DMS53 treated with DMSO at 0.1 percent for 48 hours (cell line): ENCODE results near the gene CCL24.
"Not testable (repeated sequence)": the region's sequence is repeated elsewhere in the genome, so short reads cannot be mapped to it uniquely, and the experiment has no call there.

Experiments
- DNase-seq: peaks from one replicate; lab custom pipeline; 2025; ENCODE audit not compliant: unreplicated experiment; lab: John Stamatoyannopoulos, UW

The CCL24 gene

DNA sequence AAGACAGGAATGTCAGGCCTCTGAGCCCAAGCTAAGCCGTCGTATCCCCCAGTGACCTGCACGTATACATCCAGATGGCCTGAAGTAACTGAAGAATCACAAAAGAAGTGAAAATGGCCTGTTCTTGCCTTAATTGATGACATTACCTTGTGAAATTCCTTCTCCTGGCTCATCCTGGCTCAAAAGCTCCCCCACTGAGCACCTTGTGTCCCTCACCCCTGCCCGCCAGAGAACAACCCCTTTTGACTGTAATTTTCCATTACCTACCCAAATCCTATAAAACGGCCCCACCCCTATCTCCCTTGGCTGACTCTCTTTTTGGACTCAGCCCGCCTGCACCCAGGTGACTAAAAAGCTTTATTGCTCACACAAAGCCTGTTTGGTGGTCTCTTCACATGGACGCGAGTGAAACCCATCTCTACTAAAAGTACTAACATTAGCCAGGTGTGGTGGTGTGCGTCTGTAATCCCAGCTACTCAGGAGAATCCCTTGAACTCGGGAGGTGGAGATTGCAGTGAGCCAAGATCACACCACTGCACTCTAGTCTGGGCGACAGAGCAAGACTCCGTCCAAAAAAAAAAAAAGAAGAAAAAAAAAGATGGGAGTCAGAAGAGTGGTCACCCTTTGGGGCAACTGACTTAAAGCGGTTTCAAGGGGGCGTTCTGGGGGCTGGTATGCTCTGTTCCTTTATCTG, 25.3 kb downstream of the CCL24 start:
- not testable (repeated sequence) for DNase-seq

DNA sequence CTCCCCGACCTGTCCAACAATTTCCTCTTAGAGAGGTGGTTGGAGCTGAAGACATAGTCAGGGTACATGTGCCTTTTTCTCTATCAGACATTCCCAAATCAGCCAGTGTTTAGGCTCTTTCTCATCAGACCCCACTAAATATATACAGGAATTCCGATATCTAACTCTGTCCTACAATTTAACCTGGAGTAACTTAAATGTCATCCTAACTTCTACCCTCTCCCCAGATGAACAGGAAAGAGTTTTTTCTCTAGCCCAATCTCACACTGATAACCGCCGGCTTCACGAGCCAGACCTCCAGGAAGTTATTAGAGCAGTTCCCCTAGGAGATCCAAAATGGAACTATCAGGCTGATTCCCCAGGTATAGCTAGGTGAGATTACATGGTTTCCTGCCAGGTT, 30.5 kb downstream of the CCL24 start:
- DNase-seq, result not testable (repeated sequence)

DNA sequence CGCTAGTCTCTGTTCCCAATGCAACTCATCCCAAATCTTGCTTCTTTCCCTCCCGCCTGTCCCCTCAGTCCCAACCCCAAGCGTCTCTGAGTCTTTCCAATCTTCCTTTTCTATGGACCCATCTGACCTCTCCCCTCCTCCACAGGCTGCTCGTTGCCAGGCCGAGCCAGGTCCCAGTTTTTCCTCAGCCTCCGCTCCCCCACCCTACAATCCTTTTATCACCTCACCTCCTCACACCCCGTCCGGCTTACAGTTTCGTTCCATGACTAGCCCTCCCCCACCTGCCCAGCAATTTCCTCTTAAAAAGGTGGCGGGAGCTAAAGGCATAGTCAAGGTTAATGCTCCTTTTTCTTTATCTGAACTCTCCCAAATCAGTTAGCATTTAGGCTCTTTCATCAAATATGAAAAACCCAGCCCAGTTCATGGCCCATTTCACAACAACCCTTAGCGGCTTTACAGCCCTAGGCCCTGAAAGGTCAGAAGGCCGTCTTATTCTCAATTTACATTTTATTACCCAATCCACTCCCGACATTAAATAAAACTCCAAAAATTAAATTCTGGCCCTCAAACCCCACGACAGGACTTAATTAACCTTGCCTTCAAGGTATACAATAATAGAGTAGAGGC, 32.8 kb downstream of the CCL24 start:
- DNase-seq, result not testable (repeated sequence)

DNA sequence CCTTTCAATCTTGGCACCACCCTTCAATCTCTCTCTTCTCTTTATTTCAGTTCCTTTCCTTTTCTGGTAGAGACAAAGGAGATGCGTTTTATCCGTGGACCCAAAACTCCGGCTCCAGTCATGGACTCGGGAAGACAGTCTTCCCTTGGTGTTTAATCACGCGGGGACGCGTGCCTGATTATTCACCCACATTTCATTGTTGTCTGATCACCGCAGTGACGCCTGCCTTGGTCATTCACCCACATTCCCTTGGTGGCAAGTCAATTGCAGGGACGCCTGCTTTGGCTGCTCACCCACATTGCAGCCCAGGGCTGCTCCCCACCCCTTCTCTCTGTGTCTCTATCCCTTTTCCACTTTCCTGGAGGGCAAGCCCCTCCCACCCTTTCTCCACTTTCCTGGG, 34.1 kb downstream of the CCL24 start:
- DNase-seq, result not testable (repeated sequence)

DNA sequence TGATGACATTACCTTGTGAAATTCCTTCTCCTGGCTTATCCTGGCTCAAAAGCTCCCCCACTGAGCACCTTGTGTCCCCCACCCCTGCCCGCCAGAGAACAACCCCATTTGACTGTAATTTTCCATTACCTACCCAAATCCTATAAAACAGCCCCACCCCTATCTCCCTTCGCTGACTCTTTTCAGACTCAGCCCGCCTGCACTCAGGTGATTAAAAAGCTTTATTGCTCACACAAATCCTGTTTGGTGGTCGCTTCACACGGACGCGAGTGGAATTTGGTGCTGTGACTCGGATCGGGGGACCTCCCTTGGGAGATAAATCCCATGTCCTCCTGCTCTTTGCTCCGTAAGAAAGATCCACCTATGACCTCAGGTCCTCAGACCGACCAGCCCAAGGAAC, 34.6 kb downstream of the CCL24 start:
- DNase-seq, result not testable (repeated sequence)

- peak; percentile 65 for DNase-seq
These were observed 37.2 kb downstream of the CCL24 start for GRCh38 chr7:75776295-75776971.

- DNase-seq, result not testable (repeated sequence)
These were observed 39.6 kb downstream of the CCL24 start for GRCh38 chr7:75773958-75774357.

DNA sequence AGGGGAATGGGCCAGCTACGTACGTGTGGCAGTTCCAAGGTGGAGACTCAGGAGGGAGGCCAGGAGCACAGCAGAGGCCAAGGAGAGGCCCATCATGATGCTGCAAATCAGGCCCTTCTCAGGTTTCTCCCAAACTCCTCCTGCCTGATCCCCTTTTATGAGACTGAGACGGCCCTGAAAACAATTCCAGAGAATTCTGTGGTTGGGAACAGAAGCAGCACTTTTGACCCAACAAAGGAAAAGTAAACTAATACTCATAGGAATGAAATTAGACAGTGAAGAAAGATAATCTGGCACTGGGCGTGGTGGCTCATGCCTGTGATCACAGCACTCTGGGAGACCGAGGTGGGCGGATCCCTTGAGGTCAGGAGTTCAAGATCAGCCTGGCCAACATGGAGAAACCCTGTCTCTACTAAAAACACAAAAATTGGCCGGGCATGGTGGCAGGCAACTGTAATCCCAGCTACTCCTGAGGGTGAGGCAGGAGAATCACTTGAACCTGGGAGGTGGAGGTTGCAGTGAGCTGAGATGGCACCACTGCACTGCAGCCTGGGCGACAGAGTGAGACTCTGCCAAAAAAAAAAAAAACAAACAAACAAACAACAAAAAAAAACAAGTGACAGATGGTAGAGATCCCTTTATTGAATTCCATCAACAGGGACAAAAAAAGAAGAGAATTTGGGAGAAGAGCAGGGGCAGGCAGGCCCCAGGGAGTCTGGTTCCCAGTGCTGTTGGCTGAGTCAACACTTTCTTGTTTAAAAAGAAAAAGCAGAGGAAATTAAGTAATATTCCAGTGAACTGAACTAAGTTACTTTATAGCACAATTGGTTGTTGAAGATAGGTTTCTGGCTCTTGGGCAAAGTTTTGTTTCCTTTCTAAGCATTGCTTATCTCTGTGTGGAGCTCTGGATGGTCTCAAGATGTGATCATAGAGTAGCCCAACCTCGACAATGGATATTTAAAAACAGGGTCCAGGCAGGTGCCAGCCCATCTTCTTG, 41.2 kb downstream of the CCL24 start, which contains the start of gene CCL26:
Gene CCL26, minus strand, starts transcription at position 131 of the 997 bp plus-strand sequence. Its CDS starts 35 bp downstream, at position 96.
- DNase-seq, result no peak

DNA sequence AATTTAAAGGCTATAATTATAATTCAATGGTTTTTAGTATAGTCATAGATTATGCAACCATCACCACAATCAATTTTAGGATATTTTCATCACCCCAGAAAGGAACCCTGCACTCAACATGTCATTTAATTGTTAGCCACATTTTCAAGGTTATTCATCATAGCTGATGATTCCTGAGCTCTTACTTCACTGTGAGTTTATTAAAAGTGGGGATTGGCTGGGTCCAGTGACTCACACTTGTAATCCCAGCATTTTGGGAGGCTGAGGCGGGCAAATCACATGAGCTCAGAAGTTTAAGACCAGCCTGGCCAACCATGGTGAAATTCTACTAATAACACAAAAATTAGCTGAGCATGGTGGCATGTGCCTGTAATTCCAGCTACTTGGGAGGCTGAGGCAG, 42.4 kb downstream of the CCL24 start:
- no peak for DNase-seq

DNA sequence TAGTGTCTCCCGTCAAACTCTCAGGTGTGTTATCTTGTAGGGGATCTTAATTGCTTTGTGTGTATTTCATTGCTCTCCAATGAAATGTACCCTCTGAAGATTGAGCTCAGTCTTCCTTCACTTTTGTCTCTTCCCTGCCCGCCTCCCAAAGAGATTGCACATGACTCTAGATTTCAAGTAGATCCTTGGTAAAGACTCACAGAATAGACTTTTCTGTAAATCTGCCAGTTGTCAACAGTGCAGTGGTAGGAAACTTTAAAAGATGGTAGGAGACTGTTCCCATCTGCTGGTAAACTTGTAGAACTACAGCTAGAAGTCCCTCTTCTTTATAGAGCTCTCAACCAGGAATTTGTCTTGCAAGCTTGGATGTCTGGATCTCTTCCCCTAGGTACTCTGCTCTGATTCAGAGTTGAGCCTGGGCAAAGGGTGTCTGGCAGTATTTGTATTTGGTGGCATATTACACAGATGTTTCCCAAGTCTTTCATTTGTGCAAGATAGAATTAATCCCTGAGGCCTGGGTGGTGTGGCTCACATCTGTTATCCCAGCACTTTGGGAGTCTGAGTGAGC, 51.2 kb downstream of the CCL24 start:
- peak; percentile 80 for DNase-seq

DNA sequence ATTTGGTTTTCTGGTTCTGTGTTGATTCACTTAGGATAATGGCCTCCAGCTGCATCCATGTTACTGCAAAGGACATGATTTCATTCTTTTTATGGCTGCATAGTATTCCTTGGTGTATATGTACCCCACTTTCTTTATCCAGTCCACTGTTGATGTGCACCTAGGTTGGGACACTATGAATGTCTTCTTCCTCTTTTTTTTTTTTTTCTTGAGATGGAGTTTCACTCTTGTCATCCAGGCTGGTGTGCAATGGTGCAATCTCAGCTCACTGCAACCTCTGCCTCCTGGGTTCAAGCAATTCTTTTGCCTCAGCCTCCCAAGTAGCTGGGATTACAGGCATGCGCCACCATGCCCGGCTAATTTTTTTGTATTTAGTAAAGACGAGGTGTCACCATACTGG, 51.8 kb downstream of the CCL24 start:
- not testable (repeated sequence) for DNase-seq
